22Rv1 (cell line): Measurements from ENCODE around the gene RABL6.

Experiments used
- H3K27ac ChIP-seq: fragments of 450-650 bp; 2 replicates; pipeline ENCODE4 v1.5.1; 2017
- CTCF ChIP-seq: fragments of 450-650 bp; IDR thresholded peaks from 2 replicates; pipeline ENCODE4 v1.5.1; 2017; ENCODE audit warnings: mild to moderate bottlenecking
- ZFX ChIP-seq: fragments of 450-650 bp; IDR thresholded peaks from 2 replicates; pipeline ENCODE4 v1.6.1; 2017; ENCODE audit warnings: antibody characterized with exemption, borderline replicate concordance

The RABL6 gene

GRCh38 chr9:136824496-136825225 is 16.9 kb downstream of the RABL6 start:
- TF ChIP-seq ZFX (no peak), CTCF (no peak)

GRCh38 chr9:136825295-136826187 is 17.8 kb downstream of the RABL6 start:
- no peak overlapping the region for H3K27ac ChIP-seq
- no peak for TF ChIP-seq CTCF
- TF ChIP-seq ZFX: no peak

More at GRCh38 chr9:136824496-136825225, 16.9 kb downstream of the RABL6 start:
- H3K27ac ChIP-seq: no peak overlapping the region

- no peak for TF ChIP-seq ZFX
- TF ChIP-seq CTCF: no peak
- no peak overlapping the region for H3K27ac ChIP-seq
Observed at GRCh38 chr9:136826188-136826541, 18.4 kb downstream of the RABL6 start.

DNA sequence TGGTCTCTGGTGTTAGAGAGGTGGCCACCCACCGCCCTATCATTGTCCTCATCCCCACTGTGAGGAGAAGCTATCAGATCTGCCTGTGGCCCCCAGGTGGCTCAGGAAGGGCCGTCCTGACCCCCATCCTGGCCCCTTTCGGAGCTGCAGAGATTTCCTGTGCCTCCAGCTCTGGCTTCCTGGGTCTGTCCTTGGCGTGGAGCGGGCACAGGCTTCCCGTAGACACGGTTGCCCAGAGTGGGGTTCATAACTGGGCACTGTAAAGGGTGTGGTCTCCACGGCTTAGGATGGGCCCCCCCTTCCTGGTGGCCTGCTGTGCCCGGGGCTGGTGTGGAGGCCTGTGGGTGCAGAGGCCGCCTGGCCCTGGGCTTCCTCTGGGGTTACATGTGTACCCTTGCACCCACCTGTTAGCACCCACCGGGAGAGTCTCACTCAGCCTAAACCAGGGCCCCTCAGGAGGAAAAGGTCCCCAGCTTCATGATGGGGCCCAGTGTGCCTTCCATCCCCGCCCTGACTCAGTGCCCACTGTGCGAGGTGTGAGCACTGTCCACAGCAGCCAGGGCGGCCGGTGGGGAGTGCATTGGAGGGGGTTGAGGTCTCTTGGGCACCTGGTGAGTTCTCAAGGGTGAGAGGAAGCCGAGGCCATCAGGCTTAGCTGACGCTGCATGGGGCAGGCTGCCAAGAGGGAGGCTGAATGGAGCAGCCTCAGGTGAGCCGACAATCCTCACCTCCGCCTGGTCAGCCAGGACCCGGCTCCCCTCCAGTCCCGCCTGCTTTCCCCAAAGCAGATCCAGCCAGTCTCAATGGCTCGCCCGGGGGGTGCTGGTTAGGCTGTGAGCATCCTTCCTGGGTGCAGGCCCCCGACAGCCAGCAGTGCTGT is 19.2 kb downstream of the RABL6 start:
- H3K27ac ChIP-seq: no peak overlapping the region

DNA sequence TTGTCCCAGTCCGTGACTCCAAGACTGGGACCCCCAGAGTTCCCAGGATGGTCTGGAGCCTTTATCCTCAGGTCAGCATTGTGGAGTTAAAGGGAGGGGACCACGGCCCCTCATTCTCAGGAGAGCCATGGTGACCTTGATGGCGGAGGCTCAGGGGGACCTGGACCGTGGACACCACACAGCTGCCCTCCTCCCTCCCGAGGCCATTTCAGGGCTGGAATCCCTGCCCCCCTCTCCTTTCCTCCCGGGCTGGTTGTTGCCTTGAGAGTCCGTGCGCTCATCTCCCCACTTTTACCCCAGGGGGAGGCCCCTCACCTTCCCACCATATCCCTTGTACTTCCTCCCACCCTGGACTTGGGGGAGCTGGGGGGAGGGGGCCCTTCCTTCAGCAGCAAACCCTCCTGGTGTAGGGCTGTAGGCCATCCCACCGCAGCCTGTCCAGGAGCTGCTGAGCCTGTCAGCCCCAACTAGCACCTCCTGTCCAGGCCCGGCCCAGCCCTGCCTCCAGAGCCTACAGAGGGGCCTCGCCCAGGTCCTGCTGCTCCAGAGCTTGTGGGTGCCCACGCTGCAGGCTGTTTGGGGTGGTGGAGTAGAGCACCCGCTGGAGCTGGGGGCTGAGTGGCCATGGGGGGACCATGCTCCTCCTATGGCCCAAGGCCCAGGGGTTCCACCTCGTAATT is 20.2 kb downstream of the RABL6 start:
- H3K27ac ChIP-seq: no peak overlapping the region
- TF ChIP-seq CTCF (no peak), ZFX (no peak)

More for the DNA sequence above, 19.2 kb downstream of the RABL6 start:
- TF ChIP-seq ZFX (no peak), CTCF (no peak)

DNA sequence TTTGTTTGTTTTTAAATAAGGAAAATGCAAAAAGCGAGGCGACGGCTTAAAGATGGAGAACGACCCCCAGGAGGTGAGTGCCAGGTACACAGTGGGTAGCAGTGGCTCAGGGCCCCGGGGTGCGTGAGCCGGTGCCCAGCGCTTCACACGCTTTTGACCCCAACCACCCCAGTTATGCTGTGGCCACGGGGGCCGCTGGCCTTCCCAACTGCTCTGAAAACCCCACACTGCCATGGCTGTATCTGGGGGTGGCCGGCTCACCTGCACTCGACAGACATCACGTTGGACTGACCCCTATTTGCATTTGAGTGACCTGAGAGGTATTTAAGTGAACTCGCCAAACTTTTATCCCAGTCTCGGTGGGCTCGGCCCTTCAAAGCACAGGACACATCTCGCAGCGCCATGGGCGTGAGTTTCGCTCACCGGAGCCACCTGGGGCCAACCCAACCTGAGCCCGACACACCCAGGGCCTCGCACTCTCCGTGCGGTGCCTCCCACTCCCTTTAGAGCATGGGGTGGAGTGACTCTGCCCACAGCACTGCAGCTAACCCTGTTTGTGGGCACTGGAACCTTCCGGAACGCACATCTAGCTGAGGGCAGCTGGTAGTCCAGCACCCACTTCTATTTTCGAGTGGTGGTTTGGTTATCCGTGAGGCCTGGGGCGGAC is 20.9 kb downstream of the RABL6 start:
- TF ChIP-seq ZFX (no peak), CTCF (no peak)
- H3K27ac ChIP-seq: no peak overlapping the region
